Liver (tissue), 9 donors: ENCODE measurements around the gene GTF3C5. TPM values are rescaled to one million over a fixed set of nuclear protein-coding genes. Genes with fewer than 3 reads are reported as not detected.

Experiments
- DNase-seq: peaks from one replicate; pipeline ENCODE4 v3.0.0-alpha.2; 2017; ENCODE audit warnings: low spot score
- H3K27ac ChIP-seq, 2 donors: one replicate each; pipeline ENCODE4 v1.7.0; 2013; ENCODE audit warnings: inconsistent platforms in 2 of 2, low read length in 2 of 2, control low read depth in 1 of 2, low read depth in 1 of 2, mild to moderate bottlenecking in 1 of 2
- H3K27me3 ChIP-seq, 4 donors: one replicate each; pipeline versions ENCODE4 v1.6.1 to v1.7.0; 2013; ENCODE audit warnings: low read length in 3 of 4, inconsistent platforms in 1 of 4, mild to moderate bottlenecking in 1 of 4, moderate library complexity in 1 of 4; ENCODE audit not compliant: control insufficient read depth in 4 of 4, insufficient read depth in 4 of 4
- H3K36me3 ChIP-seq, 4 donors: one replicate each; pipeline versions ENCODE4 v1.6.1 to v1.7.0; 2013; ENCODE audit warnings: low read length in 3 of 4, mild to moderate bottlenecking in 3 of 4, low read depth in 1 of 4, moderate library complexity in 1 of 4; ENCODE audit not compliant: control insufficient read depth in 4 of 4, insufficient read depth in 3 of 4
- H3K4me1 ChIP-seq, 4 donors: one replicate each; pipeline versions ENCODE4 v1.6.1 to v1.7.0; 2013; ENCODE audit warnings: low read length in 3 of 4, mild to moderate bottlenecking in 3 of 4, moderate library complexity in 1 of 4; ENCODE audit not compliant: control insufficient read depth in 4 of 4, insufficient read depth in 4 of 4
- H3K4me3 ChIP-seq, 3 donors: one replicate each; pipeline versions ENCODE4 v1.6.1 to v1.7.0; 2013; ENCODE audit warnings: low read length in 3 of 3, control low read depth in 1 of 3, low read depth in 1 of 3, mild to moderate bottlenecking in 1 of 3
- H3K9ac ChIP-seq, 2 donors: one replicate each; pipeline ENCODE4 v1.7.0; 2013; ENCODE audit warnings: low read length in 2 of 2, mild to moderate bottlenecking in 2 of 2, moderate library complexity in 2 of 2, control low read depth in 1 of 2, low read depth in 1 of 2
- H3K9me3 ChIP-seq, 4 donors: one replicate each; pipeline versions ENCODE4 v1.6.1 to v1.7.0; 2013; ENCODE audit warnings: low read length in 3 of 4; ENCODE audit not compliant: control insufficient read depth in 4 of 4
- EGR1 ChIP-seq, 2 donors: IDR thresholded peaks; 2 replicates each; pipeline ENCODE4 v1.6.1; 2016 to 2018; ENCODE audit warnings: antibody characterized with exemption in 2 of 2, low read depth in 2 of 2
- FOXA1 ChIP-seq: IDR thresholded peaks from 2 replicates; pipeline ENCODE4 v1.6.1; 2016; ENCODE audit warnings: antibody characterized with exemption
- FOXA2 ChIP-seq: IDR thresholded peaks from 2 replicates; pipeline ENCODE4 v1.6.1; 2016; ENCODE audit warnings: antibody characterized with exemption
- GABPA ChIP-seq, 2 donors: IDR thresholded peaks in 1 of 2; conservative IDR thresholded peaks in 1 of 2; 2 replicates each; pipeline ENCODE4 v1.6.1; 2016; ENCODE audit warnings: antibody characterized with exemption in 2 of 2, mild to moderate bottlenecking in 1 of 2, moderate library complexity in 1 of 2
- HNF4A ChIP-seq, 2 donors: conservative IDR thresholded peaks; 2 replicates each; pipeline ENCODE4 v1.6.1; 2016; ENCODE audit warnings: antibody characterized with exemption in 2 of 2, mild to moderate bottlenecking in 2 of 2
- HNF4G ChIP-seq: IDR thresholded peaks from 2 replicates; pipeline ENCODE4 v1.6.1; 2016; ENCODE audit warnings: antibody characterized with exemption
- JUND ChIP-seq, 2 donors: IDR thresholded peaks; 2 replicates each; pipeline ENCODE4 v1.6.1; 2016; ENCODE audit warnings: antibody characterized with exemption in 2 of 2
- NR2F2 ChIP-seq: IDR thresholded peaks from 2 replicates; pipeline ENCODE4 v1.6.1; 2016; ENCODE audit warnings: antibody characterized with exemption
- RAD21 ChIP-seq, 2 donors: IDR thresholded peaks; 2 replicates each; pipeline ENCODE4 v1.6.1; 2016; ENCODE audit warnings: antibody characterized with exemption in 2 of 2, mild to moderate bottlenecking in 2 of 2
- RXRA ChIP-seq, 2 donors: IDR thresholded peaks; 2 replicates each; pipeline ENCODE4 v1.6.1; 2017 to 2018; ENCODE audit warnings: antibody characterized with exemption in 2 of 2, mild to moderate bottlenecking in 1 of 2
- SP1 ChIP-seq: IDR thresholded peaks from 2 replicates; pipeline ENCODE4 v1.6.1; 2018; ENCODE audit warnings: antibody characterized with exemption, mild to moderate bottlenecking
- TAF1 ChIP-seq: conservative IDR thresholded peaks from 2 replicates; pipeline ENCODE4 v1.6.1; 2016; ENCODE audit warnings: antibody characterized with exemption, mild to moderate bottlenecking
- YY1 ChIP-seq: IDR thresholded peaks from 2 replicates; pipeline ENCODE4 v1.6.1; 2016; ENCODE audit warnings: antibody characterized with exemption, mild to moderate bottlenecking
- WGBS: extraction: QIAGEN DNeasy Blood & Tissue Kit; methylation state at CpG from one replicate; pipeline ENCODE4 v1.1.7; 2013; 5-methylcytosine and 5-hydroxymethylcytosine counted together
- polyA plus RNA-seq, 2 donors: library from polyadenylated mRNA; stranded (reverse) in 1 of 2; unstranded in 1 of 2; fragments of 200-250 nt in 1 of 2; fragments of >200 nt in 1 of 2; fragmentation: Nextera tagmentation in 1 of 2; extraction: Ambion mirVana in 1 of 2; gene quantifications; one replicate each; pipeline versions ENCODE4 v1.2.1 to v1.2.3, GENCODE V29; 2013 to 2015
- total RNA-seq, 2 donors: library from RNA; depleted of rRNA; stranded (reverse); fragments of >200 nt; gene quantifications; one replicate each; pipeline ENCODE4 v1.2.3, GENCODE V29; 2014
- TF ChIP-seq, protein P1 (sequence below): IDR thresholded peaks from 2 replicates; pipeline ENCODE4 v1.6.1; 2016; ENCODE audit warnings: antibody characterized with exemption
- TF ChIP-seq, protein P2 (sequence below): IDR thresholded peaks from 2 replicates; pipeline ENCODE4 v1.6.1; 2016; ENCODE audit warnings: antibody characterized with exemption, mild to moderate bottlenecking
- TF ChIP-seq, protein P3 (sequence below): IDR thresholded peaks from 2 replicates; pipeline ENCODE4 v1.6.1; 2016; ENCODE audit warnings: antibody characterized with exemption
- TF ChIP-seq, protein P4 (sequence below): IDR thresholded peaks from 2 replicates; pipeline ENCODE4 v1.6.1; 2016; ENCODE audit warnings: antibody characterized with exemption
- TF ChIP-seq, protein P5 (sequence below): fragments of 150-350 bp; IDR thresholded peaks from 2 replicates; pipeline ENCODE4 v1.5.1; 2017; ENCODE audit warnings: improper control_type of control experiment, low read depth, low read length; ENCODE audit not compliant: missing input control
- donor health status: healthy.
- donor health status: healthy.
- donor health status: healthy.
- donor health status: healthy.
- donor health status: healthy.

The GTF3C5 gene
- total and polyA plus RNA-seq, 4 donors: 13.2 to 26.2 (median 18.2) TPM

GRCh38 chr9:132996526-132996925 is 34.3 kb upstream of the GTF3C5 start:
- H3K9ac ChIP-seq: no peak overlapping the region
- peak; percentile 83 for DNase-seq
- H3K36me3 ChIP-seq: no peaks in the 10 kb centered on the region
- H3K27me3 ChIP-seq: peaks cover 0 to 2% (median 0%) of the 10 kb centered on the region in 4 donors
- 77% methylated on average over 13 of the region's 13 CpGs for WGBS
- TF ChIP-seq, protein P1, sequence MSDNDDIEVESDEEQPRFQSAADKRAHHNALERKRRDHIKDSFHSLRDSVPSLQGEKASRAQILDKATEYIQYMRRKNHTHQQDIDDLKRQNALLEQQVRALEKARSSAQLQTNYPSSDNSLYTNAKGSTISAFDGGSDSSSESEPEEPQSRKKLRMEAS: no peak
- TF ChIP-seq, protein P2, sequence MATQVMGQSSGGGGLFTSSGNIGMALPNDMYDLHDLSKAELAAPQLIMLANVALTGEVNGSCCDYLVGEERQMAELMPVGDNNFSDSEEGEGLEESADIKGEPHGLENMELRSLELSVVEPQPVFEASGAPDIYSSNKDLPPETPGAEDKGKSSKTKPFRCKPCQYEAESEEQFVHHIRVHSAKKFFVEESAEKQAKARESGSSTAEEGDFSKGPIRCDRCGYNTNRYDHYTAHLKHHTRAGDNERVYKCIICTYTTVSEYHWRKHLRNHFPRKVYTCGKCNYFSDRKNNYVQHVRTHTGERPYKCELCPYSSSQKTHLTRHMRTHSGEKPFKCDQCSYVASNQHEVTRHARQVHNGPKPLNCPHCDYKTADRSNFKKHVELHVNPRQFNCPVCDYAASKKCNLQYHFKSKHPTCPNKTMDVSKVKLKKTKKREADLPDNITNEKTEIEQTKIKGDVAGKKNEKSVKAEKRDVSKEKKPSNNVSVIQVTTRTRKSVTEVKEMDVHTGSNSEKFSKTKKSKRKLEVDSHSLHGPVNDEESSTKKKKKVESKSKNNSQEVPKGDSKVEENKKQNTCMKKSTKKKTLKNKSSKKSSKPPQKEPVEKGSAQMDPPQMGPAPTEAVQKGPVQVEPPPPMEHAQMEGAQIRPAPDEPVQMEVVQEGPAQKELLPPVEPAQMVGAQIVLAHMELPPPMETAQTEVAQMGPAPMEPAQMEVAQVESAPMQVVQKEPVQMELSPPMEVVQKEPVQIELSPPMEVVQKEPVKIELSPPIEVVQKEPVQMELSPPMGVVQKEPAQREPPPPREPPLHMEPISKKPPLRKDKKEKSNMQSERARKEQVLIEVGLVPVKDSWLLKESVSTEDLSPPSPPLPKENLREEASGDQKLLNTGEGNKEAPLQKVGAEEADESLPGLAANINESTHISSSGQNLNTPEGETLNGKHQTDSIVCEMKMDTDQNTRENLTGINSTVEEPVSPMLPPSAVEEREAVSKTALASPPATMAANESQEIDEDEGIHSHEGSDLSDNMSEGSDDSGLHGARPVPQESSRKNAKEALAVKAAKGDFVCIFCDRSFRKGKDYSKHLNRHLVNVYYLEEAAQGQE: no peak
- no peak for TF ChIP-seq HNF4G
- TF ChIP-seq FOXA1: no peak
- TF ChIP-seq RXRA (IDR thresholded peaks at IDR 0.05): no peak
- no peak for TF ChIP-seq EGR1 (IDR thresholded peaks at IDR 0.05; ENCODE audit: low read depth in 2 of 2)
- no peak for TF ChIP-seq JUND (IDR thresholded peaks at IDR 0.05)
- no peak for TF ChIP-seq RAD21 (IDR thresholded peaks at IDR 0.05)
- no peak for TF ChIP-seq FOXA2
- TF ChIP-seq SP1: no peak
- TF ChIP-seq TAF1: no peak
- TF ChIP-seq, protein P3, sequence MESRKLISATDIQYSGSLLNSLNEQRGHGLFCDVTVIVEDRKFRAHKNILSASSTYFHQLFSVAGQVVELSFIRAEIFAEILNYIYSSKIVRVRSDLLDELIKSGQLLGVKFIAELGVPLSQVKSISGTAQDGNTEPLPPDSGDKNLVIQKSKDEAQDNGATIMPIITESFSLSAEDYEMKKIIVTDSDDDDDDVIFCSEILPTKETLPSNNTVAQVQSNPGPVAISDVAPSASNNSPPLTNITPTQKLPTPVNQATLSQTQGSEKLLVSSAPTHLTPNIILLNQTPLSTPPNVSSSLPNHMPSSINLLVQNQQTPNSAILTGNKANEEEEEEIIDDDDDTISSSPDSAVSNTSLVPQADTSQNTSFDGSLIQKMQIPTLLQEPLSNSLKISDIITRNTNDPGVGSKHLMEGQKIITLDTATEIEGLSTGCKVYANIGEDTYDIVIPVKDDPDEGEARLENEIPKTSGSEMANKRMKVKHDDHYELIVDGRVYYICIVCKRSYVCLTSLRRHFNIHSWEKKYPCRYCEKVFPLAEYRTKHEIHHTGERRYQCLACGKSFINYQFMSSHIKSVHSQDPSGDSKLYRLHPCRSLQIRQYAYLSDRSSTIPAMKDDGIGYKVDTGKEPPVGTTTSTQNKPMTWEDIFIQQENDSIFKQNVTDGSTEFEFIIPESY: no peak
- no peak for TF ChIP-seq HNF4A (conservative IDR thresholded peaks at IDR 0.05)
- TF ChIP-seq YY1: no peak
- no peak for TF ChIP-seq NR2F2
- TF ChIP-seq, protein P4, sequence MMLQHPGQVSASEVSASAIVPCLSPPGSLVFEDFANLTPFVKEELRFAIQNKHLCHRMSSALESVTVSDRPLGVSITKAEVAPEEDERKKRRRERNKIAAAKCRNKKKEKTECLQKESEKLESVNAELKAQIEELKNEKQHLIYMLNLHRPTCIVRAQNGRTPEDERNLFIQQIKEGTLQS: no peak
- TF ChIP-seq, protein P5, sequence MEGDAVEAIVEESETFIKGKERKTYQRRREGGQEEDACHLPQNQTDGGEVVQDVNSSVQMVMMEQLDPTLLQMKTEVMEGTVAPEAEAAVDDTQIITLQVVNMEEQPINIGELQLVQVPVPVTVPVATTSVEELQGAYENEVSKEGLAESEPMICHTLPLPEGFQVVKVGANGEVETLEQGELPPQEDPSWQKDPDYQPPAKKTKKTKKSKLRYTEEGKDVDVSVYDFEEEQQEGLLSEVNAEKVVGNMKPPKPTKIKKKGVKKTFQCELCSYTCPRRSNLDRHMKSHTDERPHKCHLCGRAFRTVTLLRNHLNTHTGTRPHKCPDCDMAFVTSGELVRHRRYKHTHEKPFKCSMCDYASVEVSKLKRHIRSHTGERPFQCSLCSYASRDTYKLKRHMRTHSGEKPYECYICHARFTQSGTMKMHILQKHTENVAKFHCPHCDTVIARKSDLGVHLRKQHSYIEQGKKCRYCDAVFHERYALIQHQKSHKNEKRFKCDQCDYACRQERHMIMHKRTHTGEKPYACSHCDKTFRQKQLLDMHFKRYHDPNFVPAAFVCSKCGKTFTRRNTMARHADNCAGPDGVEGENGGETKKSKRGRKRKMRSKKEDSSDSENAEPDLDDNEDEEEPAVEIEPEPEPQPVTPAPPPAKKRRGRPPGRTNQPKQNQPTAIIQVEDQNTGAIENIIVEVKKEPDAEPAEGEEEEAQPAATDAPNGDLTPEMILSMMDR: no peak
- TF ChIP-seq GABPA (IDR thresholded peaks at IDR 0.05 in 1 of 2, conservative IDR thresholded peaks at IDR 0.05 in 1 of 2): no peak
- no peaks in the 10 kb centered on the region for H3K9me3 ChIP-seq
- H3K27ac ChIP-seq: no peak overlapping the region
- no peak overlapping the region for H3K4me3 ChIP-seq
- H3K4me1 ChIP-seq: no peaks in the 10 kb centered on the region
